ENCODE measurements around the gene RAET1L.
"Not testable (repeated sequence)": the region's sequence is repeated elsewhere in the genome, so short reads cannot be mapped to it uniquely, and the experiment has no call there.

RAET1L gene

GRCh38 chr6:149990212-149990660 is 35.1 kb downstream of the RAET1L start:
- DNase-seq: no peak

- no peak for DNase-seq
Measured at GRCh38 chr6:149988550-149989346, 36.6 kb downstream of the RAET1L start.

- DNase-seq: no peak
Measured at GRCh38 chr6:149987602-149988107, 37.7 kb downstream of the RAET1L start.

- no peak for DNase-seq
Measured at GRCh38 chr6:149985481-149985937, 39.8 kb downstream of the RAET1L start.

- DNase-seq: no peak
Measured at GRCh38 chr6:149984773-149985172, 40.6 kb downstream of the RAET1L start.

- no peak for DNase-seq
Measured at GRCh38 chr6:149983145-149983544, 42.2 kb downstream of the RAET1L start.

GRCh38 chr6:149979293-149979692 is 46.0 kb downstream of the RAET1L start:
- DNase-seq: no peak

- no peak for DNase-seq
Measured at GRCh38 chr6:149978610-149979009, 46.7 kb downstream of the RAET1L start.

- DNase-seq: no peak
Measured at GRCh38 chr6:149977221-149977620, 48.1 kb downstream of the RAET1L start.

GRCh38 chr6:149975400-149975799 is 49.9 kb downstream of the RAET1L start:
- DNase-seq: no peak

GRCh38 chr6:149974825-149975224 is 50.5 kb downstream of the RAET1L start:
- DNase-seq: no peak

- DNase-seq: not testable (repeated sequence)
Measured at GRCh38 chr6:149974394-149974793, 50.9 kb downstream of the RAET1L start.

- DNase-seq: no peak
Measured at GRCh38 chr6:149969635-149970034, 55.7 kb downstream of the RAET1L start.

GRCh38 chr6:149968909-149969308 is 56.4 kb downstream of the RAET1L start:
- DNase-seq: not testable (repeated sequence)

Data from fibroblast of upper back skin (primary cell).